Left ventricle myocardium inferior (tissue), 1 donor: ENCODE results near the gene COMTD1. TPM values are rescaled to one million over a fixed set of nuclear protein-coding genes. Genes with fewer than 3 reads are reported as not detected.
A peak's percentile ranks its signal among the peaks of the same experiment; 100 is the strongest.

Experiments used
- DNase-seq: peaks from one replicate; pipeline ENCODE4 v3.0.0-alpha.2; 2020
- H3K27ac ChIP-seq: fragments of 200-600 bp; replicated peaks from 2 replicates; pipeline ENCODE4 v1.8.0; 2021
- H3K27me3 ChIP-seq: fragments of 200-600 bp; 2 replicates; pipeline ENCODE4 v1.8.0; 2021; ENCODE audit warnings: low read depth
- H3K36me3 ChIP-seq: fragments of 200-600 bp; 2 replicates; pipeline ENCODE4 v1.8.0; 2021
- H3K4me1 ChIP-seq: fragments of 200-600 bp; 2 replicates; pipeline ENCODE4 v1.8.0; 2021
- H3K4me3 ChIP-seq: fragments of 200-600 bp; 2 replicates; pipeline ENCODE4 v1.8.0; 2021; ENCODE audit warnings: mild to moderate bottlenecking, moderate library complexity
- H3K9me3 ChIP-seq: fragments of 200-600 bp; replicated peaks from 2 replicates; pipeline ENCODE4 v1.8.0; 2021
- intact Hi-C: fragments of 100-400 bp; cut with micrococcal nuclease; formaldehyde crosslinking; loops from one replicate; pipeline ENCODE4 v1.11.0; 2022
- total RNA-seq: library from RNA; stranded (reverse); fragmentation: NEBNext Ultra II Directional; extraction: Animal tissue kit (Norgen Biotek cat#: 25700); gene quantifications from one replicate; pipeline ENCODE4 v1.2.1, GENCODE V29; 2021
- TF ChIP-seq, protein P1 (sequence below): fragments of 200-600 bp; IDR thresholded peaks from 2 replicates; pipeline ENCODE4 v1.8.0; 2021; ENCODE audit warnings: antibody characterized with exemption, mild to moderate bottlenecking, borderline replicate concordance
- donor health status: DM: no; HTN: yes; CAD: no; lungs with severe emphysema.

COMTD1 gene
- total RNA-seq, 1 donor from 2014 or later, result 29.0 TPM

DNA sequence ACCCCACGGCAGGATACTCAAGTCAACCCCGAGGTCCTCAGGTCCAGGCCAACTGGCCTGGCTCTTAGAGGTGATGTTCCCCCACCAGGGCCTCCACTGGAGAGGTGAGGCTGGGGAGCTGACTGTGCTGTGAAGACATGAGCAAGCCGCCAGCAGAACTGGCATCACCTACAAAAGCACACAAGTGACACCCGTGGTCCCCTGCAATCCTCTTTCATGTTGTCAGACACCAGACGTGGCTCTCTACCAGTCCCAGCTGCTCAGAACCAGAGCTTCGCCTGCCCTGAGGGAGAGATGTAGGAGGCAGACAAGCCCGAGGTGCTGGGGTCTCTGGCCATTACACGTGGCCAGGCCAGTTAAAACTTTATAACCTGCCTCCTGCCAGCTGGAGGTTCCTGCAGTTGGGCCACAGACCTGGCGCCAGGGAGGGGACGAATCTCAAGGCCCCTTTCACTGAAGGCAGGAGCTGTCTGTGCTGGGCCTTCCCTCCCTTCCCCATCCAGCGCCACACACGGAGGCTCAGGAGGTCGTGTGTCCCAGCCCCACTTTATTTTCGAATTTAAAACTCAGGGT is 2.2 kb downstream of the COMTD1 start:
- Histone ChIP-seq H3K36me3 (peaks cover 32% of the 10 kb centered on the region), H3K9me3 (no peaks in the 10 kb centered on the region), H3K4me1 (peaks cover 43% of the 10 kb centered on the region), H3K27me3 (no peaks in the 10 kb centered on the region), H3K27ac (peak overlapping the region; percentile 94), H3K4me3 (peak overlapping the region; percentile 91)
- TF ChIP-seq, protein P1, sequence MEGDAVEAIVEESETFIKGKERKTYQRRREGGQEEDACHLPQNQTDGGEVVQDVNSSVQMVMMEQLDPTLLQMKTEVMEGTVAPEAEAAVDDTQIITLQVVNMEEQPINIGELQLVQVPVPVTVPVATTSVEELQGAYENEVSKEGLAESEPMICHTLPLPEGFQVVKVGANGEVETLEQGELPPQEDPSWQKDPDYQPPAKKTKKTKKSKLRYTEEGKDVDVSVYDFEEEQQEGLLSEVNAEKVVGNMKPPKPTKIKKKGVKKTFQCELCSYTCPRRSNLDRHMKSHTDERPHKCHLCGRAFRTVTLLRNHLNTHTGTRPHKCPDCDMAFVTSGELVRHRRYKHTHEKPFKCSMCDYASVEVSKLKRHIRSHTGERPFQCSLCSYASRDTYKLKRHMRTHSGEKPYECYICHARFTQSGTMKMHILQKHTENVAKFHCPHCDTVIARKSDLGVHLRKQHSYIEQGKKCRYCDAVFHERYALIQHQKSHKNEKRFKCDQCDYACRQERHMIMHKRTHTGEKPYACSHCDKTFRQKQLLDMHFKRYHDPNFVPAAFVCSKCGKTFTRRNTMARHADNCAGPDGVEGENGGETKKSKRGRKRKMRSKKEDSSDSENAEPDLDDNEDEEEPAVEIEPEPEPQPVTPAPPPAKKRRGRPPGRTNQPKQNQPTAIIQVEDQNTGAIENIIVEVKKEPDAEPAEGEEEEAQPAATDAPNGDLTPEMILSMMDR, result no peak
- no peak for DNase-seq
- intact Hi-C loops, result loop anchor here (10.0 kb wide), 1 partner anchor 969 kb away; no protein-coding TSS in a partner anchor

DNA sequence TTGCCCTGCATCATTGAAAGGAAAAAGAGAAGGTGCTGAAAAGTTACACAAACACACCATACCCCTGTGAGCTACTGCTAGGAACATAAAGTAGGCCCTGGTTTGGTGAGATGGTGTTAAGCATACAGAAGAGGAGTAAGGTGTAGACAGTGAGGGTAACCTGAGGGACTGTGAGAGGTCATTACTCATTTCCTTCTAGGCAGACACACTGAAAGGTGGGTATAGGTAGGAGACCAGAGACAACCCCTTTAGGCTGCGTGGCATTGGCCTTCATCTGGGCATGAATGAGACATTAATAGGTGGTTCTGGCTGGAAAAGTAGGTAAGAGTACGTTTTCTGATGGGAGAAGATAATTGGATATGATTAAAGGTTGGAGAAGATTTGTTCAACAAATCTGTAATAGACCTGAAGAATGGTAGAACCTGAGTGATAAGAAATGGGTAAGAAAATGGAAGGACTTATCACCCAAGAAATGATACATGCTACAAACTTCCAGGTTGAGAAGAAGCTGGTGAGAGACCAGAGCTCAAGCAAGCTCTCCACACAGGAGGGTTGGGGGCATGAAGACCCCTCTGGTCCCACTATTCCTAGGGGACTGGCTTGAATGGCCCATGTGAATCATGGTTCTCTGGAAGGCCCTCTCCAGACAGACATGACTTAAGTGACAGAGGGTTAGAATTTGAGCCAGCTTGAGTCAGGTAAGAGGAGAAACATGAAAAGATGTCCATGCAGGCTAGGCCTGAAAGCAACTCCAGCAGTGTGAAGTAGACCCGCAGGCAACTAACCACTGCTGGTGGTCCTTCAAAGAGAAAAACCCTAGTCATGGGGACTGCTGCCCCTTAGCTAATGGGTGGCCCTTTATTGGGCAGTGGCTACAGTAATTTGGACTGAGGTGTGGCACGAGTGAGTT is 3.8 kb downstream of the COMTD1 start:
- Histone ChIP-seq H3K4me3 (no peak overlapping the region), H3K27me3 (no peaks in the 10 kb centered on the region), H3K27ac (peak overlapping the region; percentile 28), H3K9me3 (no peaks in the 10 kb centered on the region), H3K36me3 (peaks cover 37% of the 10 kb centered on the region), H3K4me1 (peaks cover 59% of the 10 kb centered on the region)
- TF ChIP-seq, protein P1, result no peak
- no peak for DNase-seq
- intact Hi-C loops, result loop anchor here (10.0 kb wide), 1 partner anchor 967 kb away; no protein-coding TSS in a partner anchor

DNA sequence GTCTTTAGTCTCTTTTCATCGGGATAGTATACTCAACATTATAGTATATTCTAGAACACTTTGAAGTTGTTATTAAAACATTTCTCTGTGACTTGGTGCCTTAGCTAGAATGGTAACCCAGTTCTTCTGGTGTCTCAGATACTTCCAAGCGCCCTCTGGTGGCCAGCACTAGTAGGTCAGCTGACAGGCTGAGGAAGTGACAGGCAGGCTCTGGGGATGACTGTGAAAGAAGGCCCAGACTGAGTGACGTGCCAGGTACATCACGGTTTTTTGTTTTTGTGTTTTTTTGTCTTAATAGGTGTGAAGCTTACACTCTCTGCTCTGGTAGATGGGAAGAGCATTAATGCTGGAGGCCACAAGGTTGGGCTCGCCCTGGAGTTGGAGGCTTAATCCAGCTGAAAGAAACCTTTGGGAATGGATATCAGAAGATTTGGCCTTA is 5.1 kb downstream of the COMTD1 start:
- peak overlapping the region; percentile 87 for H3K27ac ChIP-seq
- peaks cover 66% of the 10 kb centered on the region for H3K4me1 ChIP-seq
- intact Hi-C loops, result loop anchor here (10.0 kb wide), 1 partner anchor 966 kb away; no protein-coding TSS in a partner anchor

DNA sequence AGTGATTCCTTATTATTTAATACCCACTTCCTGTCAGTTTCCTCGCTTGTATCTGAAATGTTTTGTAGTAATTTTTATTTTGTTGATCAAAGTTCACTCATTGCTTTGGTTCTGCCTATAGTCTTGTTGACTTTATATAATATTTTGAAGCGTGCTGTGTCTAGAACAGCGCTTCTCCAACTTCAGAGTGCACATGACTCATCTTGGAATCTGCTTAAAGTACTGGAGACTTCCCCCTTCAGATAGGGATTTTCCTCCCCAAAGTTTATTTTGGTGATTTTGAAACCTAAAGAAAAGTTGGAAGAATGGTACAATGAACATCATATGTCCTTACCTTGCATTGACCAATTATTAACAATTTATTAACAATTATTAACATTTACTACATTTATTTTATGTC is 5.8 kb downstream of the COMTD1 start:
- no peak for DNase-seq
- no peaks in the 10 kb centered on the region for H3K9me3 ChIP-seq
- H3K27ac ChIP-seq, result peak overlapping the region; percentile 87
- H3K4me1 ChIP-seq, result peaks cover 66% of the 10 kb centered on the region
- peaks cover 42% of the 10 kb centered on the region for H3K36me3 ChIP-seq
- TF ChIP-seq, protein P1, result no peak
- no peaks in the 10 kb centered on the region for H3K27me3 ChIP-seq
- no peak overlapping the region for H3K4me3 ChIP-seq
- intact Hi-C loops, result loop anchor here (10.0 kb wide), 1 partner anchor 965 kb away; no protein-coding TSS in a partner anchor

More for the DNA sequence above, 5.1 kb downstream of the COMTD1 start:
- no peaks in the 10 kb centered on the region for H3K27me3 ChIP-seq
- TF ChIP-seq, protein P1, result peak; percentile 92
- peak; percentile 91 for DNase-seq
- H3K36me3 ChIP-seq, result peaks cover 39% of the 10 kb centered on the region
- no peaks in the 10 kb centered on the region for H3K9me3 ChIP-seq
- no peak overlapping the region for H3K4me3 ChIP-seq

DNA sequence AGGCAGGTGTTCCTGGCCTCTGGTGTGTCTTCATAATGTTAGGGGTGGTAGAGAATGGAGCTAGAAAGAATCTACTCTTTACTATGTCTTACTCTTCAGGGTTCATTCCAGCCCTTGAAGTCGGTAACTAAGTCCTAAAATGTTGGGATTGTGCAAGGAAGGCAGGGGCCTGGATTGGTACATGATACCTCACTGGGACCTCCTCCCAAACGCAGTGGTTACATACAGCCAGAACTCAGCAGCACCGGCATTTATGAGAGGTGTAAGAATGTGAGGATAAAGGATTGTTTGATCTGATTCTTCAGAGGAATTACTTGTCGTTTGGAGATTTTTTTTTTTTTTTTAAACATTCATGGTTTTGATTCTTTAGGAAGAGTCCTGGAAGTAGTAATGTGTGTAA is 6.9 kb downstream of the COMTD1 start:
- Histone ChIP-seq H3K27me3 (no peaks in the 10 kb centered on the region), H3K36me3 (peaks cover 53% of the 10 kb centered on the region), H3K4me1 (peaks cover 70% of the 10 kb centered on the region), H3K4me3 (no peak overlapping the region), H3K27ac (peak overlapping the region; percentile 87), H3K9me3 (no peaks in the 10 kb centered on the region)
- TF ChIP-seq, protein P1, result no peak
- intact Hi-C loops, result no loop called here
- DNase-seq, result no peak
